Activated CD4-positive, CD25-positive, alpha-beta regulatory T cell treated with anti-CD3 and anti-CD28 coated beads, Interleukin-2, amount 50 U/mL, for 24 hours (primary cell): ENCODE results near the gene WDTC1.
A peak's percentile ranks its signal among the peaks of the same experiment; 100 is the strongest.

Source experiments
- ATAC-seq, 2 donors: fragments of 150-1000 bp; cut with Tn5 transposase; one replicate each; pipeline ENCODE4 v1.10.0; 2021; ENCODE audit warnings: mild to moderate bottlenecking in 1 of 2, moderate library complexity in 1 of 2

WDTC1 gene

DNA sequence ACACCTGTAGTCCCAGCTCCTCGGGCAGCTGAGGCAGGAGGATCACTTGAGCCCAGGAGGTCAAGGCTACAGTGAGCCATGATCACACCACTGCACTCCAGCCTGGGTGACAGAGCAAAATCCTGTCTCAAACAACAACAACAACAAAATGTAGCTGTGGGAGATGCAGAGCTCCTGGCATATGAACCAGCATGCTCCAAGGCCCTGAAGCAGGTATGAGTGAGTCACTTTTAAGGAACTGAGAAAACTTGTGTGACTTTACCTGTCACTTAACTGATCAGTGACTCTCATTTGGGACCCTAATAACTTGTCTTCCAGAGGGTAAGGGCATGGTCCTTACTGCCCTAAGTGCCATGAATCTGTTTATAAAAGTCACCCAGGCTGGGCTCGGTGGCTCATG, 68.2 kb downstream of the WDTC1 start:
- no peak for ATAC-seq

DNA sequence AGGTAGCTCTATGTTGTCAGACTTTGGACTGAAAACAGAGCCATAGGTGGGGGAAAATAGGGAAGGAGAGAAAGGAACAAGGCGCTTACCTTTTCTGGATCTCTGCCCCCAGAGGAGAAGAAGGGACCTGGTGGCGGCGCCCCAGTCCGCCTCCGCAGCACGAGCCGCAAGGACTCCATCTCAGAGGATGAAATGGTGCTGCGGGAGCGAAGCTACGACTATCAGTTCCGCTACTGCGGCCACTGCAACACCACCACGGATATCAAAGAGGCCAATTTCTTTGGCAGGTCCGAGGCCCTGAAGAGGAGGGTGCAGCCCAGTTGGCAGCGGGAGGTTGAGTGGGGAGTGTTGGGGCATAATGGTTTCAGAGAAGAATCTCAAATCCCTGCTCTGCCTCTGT, 69.1 kb downstream of the WDTC1 start:
- no peak for ATAC-seq

DNA sequence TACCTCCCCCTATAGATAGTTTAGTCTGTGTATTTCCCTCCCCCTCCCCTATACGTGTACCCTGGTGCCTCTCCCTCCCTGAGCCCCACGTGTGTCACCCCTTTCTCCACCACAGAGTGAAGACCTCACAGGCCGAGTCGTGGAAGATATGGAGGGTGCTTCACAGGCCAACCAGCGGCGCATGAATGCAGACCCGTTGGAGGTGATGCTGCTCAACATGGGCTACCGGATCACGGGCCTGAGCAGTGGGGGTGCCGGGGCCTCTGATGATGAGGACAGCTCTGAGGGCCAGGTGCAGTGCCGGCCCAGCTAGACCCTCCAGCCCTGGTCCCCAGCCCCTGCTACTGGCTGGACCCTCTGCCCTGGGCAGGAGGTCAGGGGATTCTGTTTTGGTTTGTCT, 71.6 kb downstream of the WDTC1 start:
- no peak for ATAC-seq

DNA sequence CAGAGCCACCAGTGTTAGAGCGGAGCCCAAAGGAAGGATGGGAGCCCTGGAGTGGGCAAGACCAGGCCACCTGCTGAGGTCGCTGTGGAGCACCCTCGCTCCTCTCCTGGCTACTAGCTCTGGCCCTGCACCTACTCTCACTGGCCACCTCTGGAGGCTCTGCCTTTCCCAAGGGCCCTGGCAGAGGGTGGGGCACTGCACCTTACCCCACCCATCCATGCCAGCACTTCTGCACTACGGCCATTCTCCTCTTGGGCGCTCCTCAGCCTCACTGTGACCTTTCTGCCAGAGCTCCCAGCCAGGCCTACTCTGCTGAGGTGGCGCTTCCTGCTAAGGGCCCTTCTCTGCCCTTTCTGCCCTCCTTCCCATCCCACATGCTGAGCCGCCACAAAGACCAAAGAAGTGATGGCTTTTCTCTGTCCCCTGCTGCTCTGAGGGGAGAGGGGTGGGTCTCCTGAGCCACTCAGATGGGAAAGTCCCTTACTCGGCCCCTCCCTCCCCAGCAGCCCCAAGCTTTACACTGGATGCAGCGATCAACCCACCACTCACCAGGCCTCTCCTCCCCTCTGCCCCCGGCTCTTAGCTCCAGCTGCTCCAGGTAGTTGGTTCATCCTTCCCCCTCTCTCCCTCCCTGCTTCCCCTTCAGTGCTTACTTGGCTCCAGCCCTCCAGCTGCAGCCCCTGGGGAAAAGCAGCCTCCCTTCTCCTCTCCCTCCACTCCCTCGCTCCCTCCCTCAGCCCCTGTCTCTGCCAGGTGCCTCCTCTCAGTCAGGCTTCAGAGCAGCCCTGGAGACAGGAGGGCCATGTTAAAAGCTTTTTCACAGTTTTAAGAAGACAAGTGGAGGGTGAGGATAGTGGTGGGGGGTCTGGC, 72.7 kb downstream of the WDTC1 start:
- ATAC-seq: no peak

DNA sequence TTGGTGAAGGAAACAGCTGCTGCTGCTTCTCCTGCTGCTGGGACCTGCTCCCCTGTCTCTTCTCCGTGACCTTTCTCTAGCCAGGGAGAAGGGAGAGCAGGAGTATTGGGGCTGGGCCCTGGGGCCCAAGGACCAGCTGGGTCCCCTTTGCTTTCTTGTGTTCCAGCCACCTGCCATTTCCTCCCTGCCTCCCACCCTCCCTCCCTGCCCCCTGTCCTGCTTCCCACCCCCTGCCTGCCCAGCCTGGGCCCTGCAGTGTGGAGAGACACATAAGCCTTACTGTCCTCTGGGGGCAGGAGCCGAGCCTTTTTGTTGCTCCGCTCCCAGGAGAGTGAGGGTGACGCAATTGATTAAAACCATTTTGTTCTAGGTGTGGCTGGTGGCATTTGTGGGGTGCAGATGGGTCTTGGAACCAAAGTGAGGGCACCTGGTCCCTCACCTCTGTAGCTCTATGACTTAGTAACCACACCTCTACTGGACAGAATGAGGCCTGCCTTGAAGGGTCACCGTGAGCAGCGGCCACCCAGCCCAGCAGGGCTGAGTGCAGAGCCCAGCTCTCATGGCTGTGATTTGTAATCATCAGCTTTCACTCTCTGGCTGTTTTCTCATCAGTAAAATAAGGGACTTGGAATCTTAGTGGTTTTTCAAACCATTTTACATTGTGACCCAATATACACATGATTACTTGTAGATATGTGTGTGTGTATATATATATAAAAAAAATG, 73.6 kb downstream of the WDTC1 start:
- no peak for ATAC-seq

DNA sequence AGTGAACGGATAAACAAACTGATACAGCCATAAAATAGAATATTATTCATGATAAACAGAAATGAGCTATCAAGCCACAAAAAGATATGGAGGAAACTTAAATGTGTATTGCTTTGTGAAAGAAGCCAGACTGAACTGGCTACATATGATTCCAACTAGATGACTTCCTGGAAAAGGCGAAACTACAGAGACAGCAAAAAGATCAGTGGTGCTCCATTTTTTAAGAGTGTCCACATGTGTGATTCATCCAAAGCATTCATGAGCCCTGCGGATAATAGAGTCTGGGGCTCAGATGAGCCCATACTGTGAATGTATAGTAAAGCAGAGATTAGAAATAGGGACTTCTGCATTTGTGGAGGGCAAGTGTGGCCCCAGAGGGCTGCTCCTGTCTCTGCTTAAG, 79.7 kb downstream of the WDTC1 start:
- ATAC-seq: no peak

DNA sequence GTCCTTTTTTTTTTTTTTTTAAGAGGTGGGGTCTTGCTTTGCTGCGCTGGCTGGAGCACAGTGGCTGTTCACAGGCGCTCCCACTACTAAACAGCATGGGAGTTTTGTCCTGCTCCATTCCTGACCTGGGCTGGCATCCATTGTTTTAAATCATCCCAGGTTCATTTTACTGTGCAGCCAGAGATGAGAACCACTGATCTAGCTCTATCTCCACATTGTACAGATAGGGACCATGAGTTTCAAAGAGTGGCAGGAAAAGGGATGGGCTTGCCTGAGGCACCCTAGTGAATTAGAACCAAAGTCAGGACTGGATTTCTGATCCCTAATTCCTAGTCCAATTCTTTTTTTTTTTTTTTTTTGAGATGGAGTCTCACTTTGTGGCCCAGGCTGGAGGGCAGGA, 80.3 kb downstream of the WDTC1 start:
- no peak for ATAC-seq

DNA sequence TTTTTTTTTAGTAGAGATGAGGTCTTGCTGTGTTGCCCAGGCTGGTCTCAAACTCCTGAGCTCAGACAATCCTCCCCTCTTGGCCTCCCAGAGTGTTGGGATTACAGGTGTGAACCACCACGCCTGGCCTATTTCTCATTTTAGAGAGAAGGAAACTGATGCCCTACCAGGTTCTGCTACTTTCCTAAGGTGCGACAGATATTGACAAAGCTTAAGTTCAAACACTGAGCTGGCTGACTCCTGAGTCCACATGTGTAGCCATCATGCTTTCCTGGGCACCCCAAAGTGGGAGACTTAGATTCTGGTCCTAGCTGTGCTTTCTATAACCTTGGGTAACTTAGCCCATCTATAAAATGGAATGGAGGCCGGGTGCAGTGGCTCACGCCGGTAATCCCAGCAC, 82.4 kb downstream of the WDTC1 start:
- ATAC-seq: no peak

DNA sequence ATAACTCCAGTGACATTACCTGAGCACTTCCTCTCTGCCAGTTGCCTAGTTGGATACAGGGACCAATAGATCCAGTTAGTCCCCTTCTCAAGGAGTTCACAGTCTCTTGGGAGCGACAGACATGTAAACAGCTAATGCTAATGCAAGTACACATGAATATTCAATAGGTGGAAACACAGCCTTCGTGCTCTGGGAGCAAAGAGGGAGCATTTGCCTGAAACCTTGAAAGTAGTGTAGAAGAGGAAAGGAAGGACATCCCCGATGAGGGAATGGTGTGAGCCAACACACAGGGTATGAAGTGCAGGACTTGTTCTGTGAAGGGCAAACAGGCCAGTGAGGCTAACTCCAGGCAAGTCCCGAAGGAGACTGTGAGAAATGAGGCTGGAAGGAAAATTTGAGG, 83.7 kb downstream of the WDTC1 start:
- ATAC-seq: no peak

DNA sequence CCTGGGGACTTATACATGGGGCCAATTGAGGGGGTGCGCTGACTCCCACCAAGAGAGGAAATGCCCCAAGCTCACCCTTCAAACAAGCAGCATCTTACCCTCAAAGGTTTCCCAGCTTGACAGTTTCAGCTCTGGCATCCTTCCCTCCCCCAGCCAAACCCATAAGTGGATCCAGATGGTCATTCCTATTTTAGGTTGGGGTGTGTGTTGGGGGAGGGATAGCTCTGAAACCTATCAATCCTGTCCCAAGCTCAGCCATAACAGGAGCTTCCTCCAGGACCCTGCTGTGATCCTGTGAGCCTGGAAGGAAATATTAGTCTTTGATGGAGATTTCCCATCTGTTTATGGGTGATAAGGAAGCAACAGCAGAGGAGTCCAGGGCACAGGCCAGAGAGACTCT, 84.2 kb downstream of the WDTC1 start:
- no peak for ATAC-seq

DNA sequence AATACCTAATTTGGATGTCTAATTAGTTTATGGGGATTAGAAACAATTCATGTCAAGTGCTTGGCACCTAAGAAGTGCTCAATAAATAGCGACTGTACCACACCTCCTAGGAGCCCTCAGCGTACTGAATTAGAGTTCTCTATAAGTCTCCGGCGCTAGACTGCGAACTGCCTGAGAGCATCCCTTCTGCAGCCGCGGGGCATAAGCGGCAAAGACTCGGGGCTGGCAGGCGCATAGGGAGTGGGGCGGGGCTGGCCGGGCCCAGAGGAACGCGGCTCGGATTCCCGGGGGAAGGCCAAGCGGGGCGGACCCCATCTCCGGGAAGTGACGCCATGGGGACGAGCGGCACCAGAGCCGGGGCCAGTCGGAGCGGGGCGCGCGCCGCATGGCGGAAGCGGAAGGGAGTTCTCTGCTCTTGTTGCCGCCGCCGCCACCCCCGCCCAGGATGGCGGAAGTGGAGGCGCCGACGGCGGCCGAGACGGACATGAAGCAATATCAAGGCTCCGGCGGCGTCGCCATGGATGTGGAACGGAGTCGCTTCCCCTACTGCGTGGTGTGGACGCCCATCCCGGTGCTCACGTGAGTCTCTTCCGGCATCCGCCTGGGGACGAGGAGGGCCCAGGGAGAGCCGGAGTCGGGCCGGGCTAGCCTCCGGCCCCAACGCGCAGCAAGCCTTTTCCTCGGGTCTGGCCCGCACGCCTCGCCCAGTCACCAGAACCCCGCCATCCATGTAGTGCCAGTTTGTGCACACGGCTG, 87.6 kb downstream of the WDTC1 start, which contains the start of gene TMEM222:
Gene TMEM222 (plus strand): TSS at position 351 of the 756 bp plus-strand sequence. CDS start 35 bp downstream, at position 386.
- ATAC-seq: peak; percentile 97 to 98

DNA sequence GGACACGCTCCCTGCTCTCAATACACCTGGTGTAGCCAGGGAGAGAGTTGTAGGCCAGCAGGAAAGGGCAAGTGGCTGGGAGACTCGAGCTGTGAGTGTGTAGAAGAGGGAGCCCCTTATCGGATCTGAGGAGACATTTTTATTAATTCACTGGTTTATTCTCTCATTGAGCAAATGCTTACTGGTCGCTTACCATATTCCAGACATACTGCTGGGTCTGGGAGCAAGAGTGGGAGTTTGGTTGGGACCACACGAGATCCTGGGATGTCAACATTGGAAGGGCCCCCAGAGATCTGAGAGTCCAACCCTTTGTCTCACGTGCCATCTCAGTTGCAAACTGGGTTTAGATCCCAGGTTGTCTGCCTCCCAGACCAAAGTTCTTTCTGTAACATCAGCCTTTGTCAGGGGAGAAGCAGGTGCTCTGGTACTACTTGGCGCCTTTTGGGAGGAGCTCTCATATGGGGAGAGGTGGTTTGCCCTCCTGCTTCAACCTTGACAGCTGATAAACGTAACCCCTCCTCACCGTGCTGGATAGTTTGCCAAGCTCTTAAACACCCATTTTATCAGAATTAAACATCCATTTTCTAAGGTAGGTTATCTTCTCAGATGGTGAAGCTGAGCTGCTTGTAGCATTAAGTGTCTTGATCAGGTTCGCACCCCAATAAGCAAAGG, 88.3 kb downstream of the WDTC1 start:
- no peak for ATAC-seq

DNA sequence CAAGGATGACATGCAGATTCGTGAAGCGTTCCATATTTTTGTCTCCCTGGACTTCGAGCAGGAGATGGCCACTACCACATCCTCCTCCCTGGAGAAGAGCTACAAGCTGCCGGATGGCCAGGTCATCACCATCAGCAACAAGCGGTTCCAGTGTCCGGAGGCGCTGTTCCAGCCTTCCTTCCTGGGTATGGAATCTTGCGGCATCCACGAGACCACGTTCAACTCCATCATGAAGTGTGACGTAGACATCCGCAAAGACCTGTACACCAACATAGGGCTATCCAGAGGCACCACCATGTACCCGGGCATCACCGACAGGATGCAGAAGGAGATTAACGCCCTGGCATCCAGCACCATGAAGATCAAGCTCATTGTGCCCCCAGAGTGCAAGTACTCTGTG, 90.9 kb downstream of the WDTC1 start:
- no peak for ATAC-seq

DNA sequence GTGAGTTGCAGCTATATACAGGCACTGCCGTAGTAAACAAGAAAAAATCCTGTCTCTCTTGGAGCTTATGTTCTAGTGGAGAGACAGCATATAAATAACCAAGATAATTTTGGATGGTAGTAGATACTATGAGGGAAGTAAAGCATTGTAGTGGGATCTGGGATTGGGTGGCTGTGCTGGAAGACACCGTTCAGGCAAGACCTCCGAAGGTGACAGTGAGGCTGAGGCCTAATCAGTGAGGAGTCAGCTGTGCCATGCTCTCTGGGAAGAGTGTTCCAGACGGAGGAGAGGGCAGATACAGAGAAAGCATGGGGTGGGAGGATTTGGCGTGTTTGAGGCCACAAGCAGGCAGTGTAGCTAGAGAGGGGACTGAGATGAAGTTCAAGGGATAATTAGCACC, 93.5 kb downstream of the WDTC1 start:
- no peak for ATAC-seq

DNA sequence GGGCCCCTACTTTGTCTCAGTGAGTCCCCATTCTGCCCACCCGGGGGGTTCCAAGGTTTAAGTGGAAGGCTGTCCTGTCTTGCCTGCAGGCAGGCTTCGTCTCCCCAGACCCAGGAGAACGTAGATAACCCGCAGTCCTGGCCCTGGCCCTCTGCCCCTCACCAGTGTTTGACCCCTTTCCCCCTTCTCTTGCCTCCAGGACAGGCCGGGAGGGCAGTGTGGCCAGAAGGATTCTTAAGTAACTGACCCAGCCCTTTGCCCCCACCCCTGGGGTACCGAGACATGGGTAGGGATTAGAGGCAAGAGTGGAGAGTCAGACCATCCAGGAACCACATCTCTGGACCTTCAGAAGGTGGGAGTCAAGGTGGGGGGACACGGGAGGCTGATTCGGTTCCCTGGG, 96.4 kb downstream of the WDTC1 start:
- ATAC-seq: no peak

DNA sequence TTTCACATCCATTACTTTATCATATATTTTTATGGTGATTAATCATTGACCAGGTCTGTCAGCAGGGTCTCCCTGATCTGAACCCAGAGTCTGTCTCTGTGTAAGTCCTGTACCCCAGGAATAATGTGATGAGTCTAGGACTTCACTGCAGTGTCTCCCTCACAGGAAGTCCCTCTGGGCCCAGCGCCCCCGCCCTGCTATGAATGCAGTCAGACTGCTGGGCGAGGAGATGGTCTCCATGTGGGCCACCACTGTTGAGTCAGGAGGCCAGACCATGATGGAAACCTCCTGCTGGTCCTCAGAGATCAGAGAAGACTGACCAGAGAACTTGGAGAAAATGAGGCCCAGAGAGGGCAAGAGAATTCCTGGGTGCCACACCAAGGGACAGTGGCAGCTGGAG, 97.0 kb downstream of the WDTC1 start:
- ATAC-seq: no peak

DNA sequence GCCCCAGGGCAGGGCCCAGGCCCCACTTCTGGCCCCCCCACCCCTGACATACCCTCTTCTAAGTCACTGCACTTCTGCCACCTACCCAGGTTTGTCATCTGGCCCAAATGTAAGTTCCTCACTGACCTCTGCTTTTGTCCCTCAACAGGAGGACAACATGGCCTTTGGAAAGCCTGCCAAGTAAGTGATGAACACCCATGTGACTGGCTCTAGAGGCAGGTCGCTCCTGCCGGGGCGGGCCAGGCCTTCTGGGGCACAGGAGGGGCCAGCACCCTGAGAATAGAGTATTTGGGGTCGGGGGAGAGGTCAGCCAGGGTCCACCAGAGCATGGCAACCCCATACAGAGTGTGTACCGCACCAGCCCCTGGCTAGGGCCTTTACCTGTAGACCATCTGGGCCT, 97.5 kb downstream of the WDTC1 start:
- no peak for ATAC-seq

DNA sequence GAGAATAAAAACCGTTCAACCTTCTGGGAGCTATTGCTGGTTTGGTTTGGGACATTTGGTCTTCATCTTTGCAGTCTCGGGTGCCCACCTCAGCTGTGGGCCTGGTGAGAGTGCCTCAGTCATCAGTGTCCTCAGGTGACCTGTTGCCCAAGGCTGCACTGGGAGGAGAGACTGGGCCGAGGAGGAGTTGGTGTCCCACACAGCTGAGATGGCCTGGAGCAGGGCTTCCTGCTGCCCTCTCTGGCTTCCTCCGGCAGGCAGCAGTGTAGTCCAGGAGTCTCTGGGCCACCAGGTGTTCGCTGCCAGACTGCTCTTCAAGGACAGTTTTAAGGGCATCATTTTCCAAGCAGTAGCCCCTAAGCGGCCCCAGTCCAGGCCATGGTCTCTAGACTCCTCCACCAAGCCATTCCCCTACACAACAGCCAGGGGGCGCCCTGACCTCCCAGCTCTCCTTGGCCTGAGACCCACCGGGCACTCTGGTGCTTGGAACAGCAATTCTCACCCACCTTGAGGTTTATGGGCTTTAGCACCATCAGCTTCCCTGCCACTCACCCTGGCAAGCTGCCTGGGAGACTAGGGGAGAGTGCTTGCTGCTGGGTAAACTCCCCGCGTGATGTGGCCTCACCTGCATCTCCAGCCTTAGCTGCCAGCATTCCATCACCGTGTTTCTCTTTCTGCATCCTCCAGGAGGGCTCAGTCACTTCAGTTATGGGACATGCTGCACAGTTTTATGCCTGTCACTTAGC, 98.3 kb downstream of the WDTC1 start:
- ATAC-seq: peak; percentile 64 to 76

DNA sequence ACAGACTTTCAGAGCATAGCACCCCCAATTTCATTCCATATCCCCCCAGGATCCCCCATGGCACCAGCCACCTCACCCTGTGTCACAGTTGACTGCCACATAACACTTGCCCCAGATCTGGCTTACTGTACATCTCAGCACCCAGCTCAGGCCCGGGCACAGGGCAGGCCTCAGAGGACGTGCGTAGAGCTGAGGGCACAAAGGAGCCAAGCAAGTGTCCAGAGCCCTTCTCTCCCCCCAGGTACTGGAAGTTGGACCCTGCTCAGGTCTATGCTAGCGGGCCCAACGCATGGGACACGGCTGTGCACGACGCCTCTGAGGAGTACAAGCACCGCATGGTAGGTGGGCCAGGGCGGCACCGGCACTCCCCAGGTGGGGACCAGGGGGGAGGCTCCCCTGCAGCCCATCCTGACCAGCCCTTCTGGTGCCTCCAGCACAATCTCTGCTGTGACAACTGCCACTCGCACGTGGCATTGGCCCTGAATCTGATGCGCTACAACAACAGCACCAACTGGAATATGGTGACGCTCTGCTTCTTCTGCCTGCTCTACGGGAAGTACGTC, 99.4 kb downstream of the WDTC1 start:
- ATAC-seq: no peak

DNA sequence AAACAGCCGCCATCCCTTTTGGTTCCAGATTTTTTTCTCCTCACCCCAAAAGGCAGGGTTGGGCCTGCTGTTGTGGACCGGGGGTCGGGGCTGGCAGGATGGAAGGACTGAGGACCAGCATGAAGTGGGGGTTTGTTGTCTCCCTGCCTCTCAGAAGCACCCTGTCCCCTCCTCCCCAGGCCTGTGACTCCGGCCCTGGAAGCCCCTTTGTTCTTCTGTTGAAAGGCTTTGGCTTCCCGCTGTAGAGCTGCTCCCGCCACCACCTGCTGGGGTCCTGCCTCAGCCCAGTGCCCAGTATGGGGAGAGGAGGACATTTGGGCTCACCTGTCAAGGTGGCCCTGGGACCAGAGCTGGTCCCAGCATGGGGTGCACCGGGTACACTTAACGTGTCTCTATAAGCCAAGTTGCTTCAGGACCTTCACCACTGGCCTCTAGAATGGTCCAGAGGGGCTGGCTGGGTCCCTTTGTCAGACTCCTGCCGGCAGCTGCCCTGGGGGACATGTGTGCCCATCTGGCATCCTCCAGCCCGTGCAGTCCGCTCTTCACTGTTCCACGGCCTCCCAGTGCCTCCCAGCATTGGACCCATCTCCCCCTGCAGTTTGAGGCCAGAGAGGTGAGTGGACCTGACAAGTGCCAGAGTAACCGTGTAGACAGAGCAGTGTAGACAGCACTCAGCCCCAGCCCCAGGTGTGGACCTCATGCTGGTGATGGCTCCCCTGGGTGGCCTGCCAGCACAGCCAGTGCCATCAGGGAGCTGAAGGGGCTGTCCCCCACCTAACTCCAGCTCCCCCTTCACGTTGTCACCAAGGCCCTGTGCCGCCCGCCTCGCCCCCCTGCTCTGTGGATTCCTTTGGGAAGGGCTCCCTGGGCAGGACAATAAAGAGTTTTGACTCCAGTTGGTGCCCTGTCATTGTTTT, 101.3 kb downstream of the WDTC1 start:
- no peak for ATAC-seq

DNA sequence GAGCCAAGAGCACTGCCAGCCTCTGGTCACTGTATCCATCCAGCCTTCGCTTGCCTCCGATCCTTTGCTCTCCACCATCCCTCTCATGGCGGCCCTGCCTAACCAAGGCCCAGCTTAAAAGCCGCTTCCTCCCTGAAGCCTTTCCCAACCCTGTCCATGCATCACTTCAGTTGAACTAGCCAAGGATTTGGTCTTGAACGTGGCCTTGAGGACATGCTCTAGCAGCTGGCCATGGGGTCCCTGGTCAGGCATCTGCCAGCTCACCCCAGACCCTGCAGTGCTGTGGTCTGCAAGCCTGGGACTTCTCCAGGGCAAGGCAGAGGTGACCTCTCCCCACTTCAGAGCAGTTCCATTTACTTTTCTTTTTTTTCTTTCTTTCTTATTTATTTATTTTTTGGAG, 102.3 kb downstream of the WDTC1 start:
- ATAC-seq: no peak
